AG04450 (cell line): ENCODE data around the gene MMP11. TPM values are rescaled to one million over a fixed set of nuclear protein-coding genes. Genes with fewer than 3 reads are reported as not detected.
A peak's percentile ranks its signal among the peaks of the same experiment; 100 is the strongest.

Experiments
- CTCF ChIA-PET: fragments of 300-600, 350-600 bp; formaldehyde crosslinking; extraction: SDS; loops from one replicate; lab custom pipeline; 2022; ENCODE audit warnings: antibody characterized with exemption, inconsistent platforms; lab: Charles Lee
- POLR2A ChIA-PET: fragments of 350-600 bp; formaldehyde crosslinking; extraction: SDS; loops from one replicate; lab custom pipeline; 2021; ENCODE audit warnings: antibody characterized with exemption, inconsistent platforms; lab: Yijun Ruan, JAX
- DNase-seq: peaks from one replicate; pipeline ENCODE4 v3.0.0-alpha.2; 2011; ENCODE audit warnings: low read depth, low spot score
- H3K27ac ChIP-seq: one replicate; pipeline ENCODE4 v1.5.1; 2012; ENCODE audit warnings: low read depth, low read length, control low read depth
- H3K27me3 ChIP-seq: one replicate; pipeline ENCODE4 v1.6.0; 2012; ENCODE audit warnings: low read length; ENCODE audit not compliant: control insufficient read depth, insufficient read depth
- H3K4me3 ChIP-seq: 2 replicates; pipeline ENCODE4 v1.5.1; 2011; ENCODE audit warnings: mild to moderate bottlenecking, low read depth, low read length, control low read depth
- H3K9me3 ChIP-seq: 2 replicates; pipeline ENCODE4 v1.5.1; 2012; ENCODE audit warnings: low read length; ENCODE audit not compliant: control insufficient read depth, insufficient read depth
- polyA plus RNA-seq: library from polyadenylated mRNA; depleted of rRNA; stranded (reverse); fragments of >200 nt; gene quantifications from 2 replicates; pipeline ENCODE4 v1.2.3, GENCODE V29; 2011
- TF ChIP-seq, protein P1 (sequence below): IDR thresholded peaks from 2 replicates; pipeline ENCODE4 v1.5.1; 2011; ENCODE audit warnings: low read depth, low read length, control low read depth, inconsistent platforms

MMP11 gene
- polyA plus RNA-seq, 1 experiment: 5.7 TPM

DNA sequence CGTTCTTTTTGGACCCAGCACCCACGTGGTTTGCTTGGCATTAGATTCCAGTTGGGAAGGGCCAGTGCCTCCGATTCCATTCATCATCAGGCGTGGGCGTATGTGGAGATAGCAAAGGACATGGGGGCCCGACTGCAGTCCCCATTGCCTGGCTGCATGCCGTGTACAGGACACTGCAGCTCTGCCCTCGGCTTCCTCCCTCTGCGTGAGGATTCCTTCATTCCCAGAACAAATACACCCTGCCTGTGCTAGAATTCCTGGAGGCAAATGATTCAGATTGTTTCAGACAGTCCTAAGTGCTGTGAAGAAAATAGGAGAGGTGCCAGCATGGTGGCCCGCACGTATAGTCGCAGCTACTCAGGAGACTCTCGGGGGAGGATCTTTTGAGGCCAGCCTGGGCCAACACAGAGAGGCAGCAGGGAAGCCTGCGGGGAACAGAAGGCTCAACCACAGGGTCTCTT is 50.7 kb downstream of the MMP11 start:
- no peak for DNase-seq
- TF ChIP-seq, protein P1, sequence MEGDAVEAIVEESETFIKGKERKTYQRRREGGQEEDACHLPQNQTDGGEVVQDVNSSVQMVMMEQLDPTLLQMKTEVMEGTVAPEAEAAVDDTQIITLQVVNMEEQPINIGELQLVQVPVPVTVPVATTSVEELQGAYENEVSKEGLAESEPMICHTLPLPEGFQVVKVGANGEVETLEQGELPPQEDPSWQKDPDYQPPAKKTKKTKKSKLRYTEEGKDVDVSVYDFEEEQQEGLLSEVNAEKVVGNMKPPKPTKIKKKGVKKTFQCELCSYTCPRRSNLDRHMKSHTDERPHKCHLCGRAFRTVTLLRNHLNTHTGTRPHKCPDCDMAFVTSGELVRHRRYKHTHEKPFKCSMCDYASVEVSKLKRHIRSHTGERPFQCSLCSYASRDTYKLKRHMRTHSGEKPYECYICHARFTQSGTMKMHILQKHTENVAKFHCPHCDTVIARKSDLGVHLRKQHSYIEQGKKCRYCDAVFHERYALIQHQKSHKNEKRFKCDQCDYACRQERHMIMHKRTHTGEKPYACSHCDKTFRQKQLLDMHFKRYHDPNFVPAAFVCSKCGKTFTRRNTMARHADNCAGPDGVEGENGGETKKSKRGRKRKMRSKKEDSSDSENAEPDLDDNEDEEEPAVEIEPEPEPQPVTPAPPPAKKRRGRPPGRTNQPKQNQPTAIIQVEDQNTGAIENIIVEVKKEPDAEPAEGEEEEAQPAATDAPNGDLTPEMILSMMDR: no peak
- Histone ChIP-seq H3K27ac (no peak overlapping the region), H3K9me3 (peaks cover 4% of the 10 kb centered on the region; the same call in 1 of the 2 replicates), H3K4me3 (no peak overlapping the region), H3K27me3 (no peaks in the 10 kb centered on the region)
- POLR2A ChIA-PET: no interaction called here
- CTCF ChIA-PET: no interaction called here

GRCh38 chr22:23824476-23825245 is 52.0 kb downstream of the MMP11 start:
- Histone ChIP-seq H3K27me3 (no peaks in the 10 kb centered on the region), H3K9me3 (peaks cover 17% of the 10 kb centered on the region), H3K4me3 (no peak overlapping the region), H3K27ac (no peak overlapping the region)
- DNase-seq: no peak
- CTCF ChIA-PET: interaction anchor here (1.0 kb wide), 1 partner anchor 56 kb away, joined by 4 read pairs; no protein-coding TSS in a partner anchor
- TF ChIP-seq, protein P1: no peak
- POLR2A ChIA-PET: no interaction called here

- Histone ChIP-seq H3K27ac (peak overlapping the region; percentile 21), H3K4me3 (no peak overlapping the region), H3K27me3 (no peaks in the 10 kb centered on the region), H3K9me3 (peaks cover 18% of the 10 kb centered on the region)
- CTCF ChIA-PET: interaction anchor here (1.1 kb wide), 1 partner anchor 24 kb away, joined by 4 read pairs; no protein-coding TSS in a partner anchor
- TF ChIP-seq, protein P1: no peak
- DNase-seq: no peak
- POLR2A ChIA-PET: no interaction called here
These were observed 52.7 kb downstream of the MMP11 start for GRCh38 chr22:23825246-23825905.

DNA sequence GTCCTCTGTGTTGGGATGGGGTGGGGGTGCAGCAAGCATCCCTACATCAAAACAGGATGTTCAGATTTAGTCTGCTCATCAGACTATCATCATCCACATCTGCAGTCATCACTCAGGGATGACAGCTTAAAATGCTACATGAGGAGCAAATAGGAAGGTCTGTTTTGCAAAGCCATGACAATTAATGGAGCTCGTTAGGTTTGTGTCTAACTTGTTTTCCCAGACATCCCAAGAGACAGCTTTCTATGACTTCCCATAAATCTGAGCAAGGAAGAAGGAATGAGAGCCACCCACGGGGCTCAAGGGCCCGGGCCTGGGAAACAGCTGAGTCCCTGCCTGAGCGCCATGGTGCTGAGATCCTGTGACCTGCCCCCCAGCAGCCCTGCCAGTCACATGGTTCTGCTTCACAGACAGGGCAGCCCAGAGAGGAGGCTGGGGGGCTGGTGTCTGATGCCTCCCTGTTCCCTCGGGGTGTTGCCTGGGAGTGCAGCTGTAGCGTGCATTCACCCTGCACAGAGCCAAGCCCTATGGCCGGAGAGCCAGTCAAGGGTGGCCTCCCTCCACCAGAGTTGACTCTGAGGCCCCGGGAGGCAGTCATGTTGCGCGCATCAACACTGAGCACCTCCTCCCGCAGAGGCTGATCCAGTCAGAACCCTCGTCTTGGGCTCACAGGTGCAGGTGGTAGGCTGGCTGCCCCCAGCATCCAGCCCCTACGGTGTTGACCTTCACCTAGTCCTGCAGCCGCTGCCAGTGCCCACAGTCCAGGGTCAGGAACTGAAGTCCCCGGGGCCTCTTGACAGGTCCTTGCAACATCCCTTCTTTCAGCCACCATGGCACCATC is 54.1 kb downstream of the MMP11 start:
- DNase-seq: no peak
- Histone ChIP-seq H3K4me3 (no peak overlapping the region), H3K9me3 (peaks cover 18% of the 10 kb centered on the region), H3K27ac (no peak overlapping the region), H3K27me3 (no peaks in the 10 kb centered on the region)
- POLR2A ChIA-PET: no interaction called here
- CTCF ChIA-PET: interaction anchor here (1.1 kb wide), 2 partner anchors 23 to 68 kb away, joined by 3 to 4 read pairs; partner anchors contain the start of gene MIF
- TF ChIP-seq, protein P1: no peak
